H54 (cell line): ENCODE results near the gene DENND5B.
"Not testable (repeated sequence)": the region's sequence is repeated elsewhere in the genome, so short reads cannot be mapped to it uniquely, and the experiment has no call there.

Source experiments
- DNase-seq: peaks from one replicate; pipeline ENCODE4 v3.0.0; 2011; ENCODE audit warnings: low spot score, mixed read lengths; ENCODE audit not compliant: insufficient read length
- FAIRE-seq: peaks from 3 replicates; lab custom pipeline; 2011; peaks lifted over from hg19 to GRCh38; lab: Jason Lieb, UNC
- POLR2A ChIP-seq: IDR thresholded peaks from 2 replicates; pipeline ENCODE4 v1.6.1; 2011; ENCODE audit warnings: low read depth, mild to moderate bottlenecking, low read length

The DENND5B gene

DNA sequence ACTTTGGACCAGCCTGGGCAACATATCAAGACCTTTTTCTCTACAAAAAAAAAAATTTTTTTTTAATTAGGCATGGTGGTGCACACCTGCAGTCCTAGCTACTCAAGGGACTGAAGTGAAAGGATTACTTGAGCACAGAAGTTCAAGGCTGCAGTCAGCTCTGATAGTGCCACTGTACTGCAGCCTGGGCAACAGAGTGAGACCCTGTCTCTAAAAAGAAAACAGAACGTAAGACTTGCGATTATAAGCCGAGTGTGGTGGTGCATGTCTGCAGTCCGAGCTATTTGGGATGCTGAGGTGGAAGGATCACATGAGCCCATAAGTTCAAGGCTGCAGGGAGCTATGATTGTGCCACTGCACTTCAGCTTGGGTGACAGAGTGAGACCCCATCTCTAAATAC lies 76.0 kb downstream of the DENND5B start:
- DNase-seq, result no peak
- no peak for TF ChIP-seq POLR2A
- no peak for FAIRE-seq

DNA sequence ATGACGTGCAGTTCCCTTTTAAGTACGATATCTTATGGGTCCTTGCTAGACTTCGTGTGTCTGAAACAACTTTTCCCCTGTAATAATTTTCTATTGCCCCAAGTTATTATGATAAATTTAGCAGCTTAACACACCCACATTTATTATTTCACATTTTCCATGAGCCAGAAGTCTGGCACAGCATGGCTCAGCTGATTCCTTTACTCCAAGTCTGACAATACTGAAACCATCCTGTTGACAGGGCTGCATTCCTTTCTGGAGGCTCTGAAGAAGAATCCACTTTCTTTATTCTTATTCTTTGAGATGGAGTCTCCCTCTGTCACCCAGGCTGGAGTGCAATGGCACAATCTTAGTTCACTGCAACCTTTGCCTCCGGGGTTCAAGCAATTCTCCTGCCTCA lies 80.9 kb downstream of the DENND5B start:
- no peak for TF ChIP-seq POLR2A
- FAIRE-seq (no peak), DNase-seq (no peak)

- FAIRE-seq (peak; percentile 57), DNase-seq (no peak)
- TF ChIP-seq POLR2A, result no peak
Measured at GRCh38 chr12:31508436-31509150, 82.3 kb downstream of the DENND5B start.

- FAIRE-seq, result peak; percentile 92
- TF ChIP-seq POLR2A, result no peak
- no peak for DNase-seq
Measured at GRCh38 chr12:31507966-31508365, 83.0 kb downstream of the DENND5B start.

DNA sequence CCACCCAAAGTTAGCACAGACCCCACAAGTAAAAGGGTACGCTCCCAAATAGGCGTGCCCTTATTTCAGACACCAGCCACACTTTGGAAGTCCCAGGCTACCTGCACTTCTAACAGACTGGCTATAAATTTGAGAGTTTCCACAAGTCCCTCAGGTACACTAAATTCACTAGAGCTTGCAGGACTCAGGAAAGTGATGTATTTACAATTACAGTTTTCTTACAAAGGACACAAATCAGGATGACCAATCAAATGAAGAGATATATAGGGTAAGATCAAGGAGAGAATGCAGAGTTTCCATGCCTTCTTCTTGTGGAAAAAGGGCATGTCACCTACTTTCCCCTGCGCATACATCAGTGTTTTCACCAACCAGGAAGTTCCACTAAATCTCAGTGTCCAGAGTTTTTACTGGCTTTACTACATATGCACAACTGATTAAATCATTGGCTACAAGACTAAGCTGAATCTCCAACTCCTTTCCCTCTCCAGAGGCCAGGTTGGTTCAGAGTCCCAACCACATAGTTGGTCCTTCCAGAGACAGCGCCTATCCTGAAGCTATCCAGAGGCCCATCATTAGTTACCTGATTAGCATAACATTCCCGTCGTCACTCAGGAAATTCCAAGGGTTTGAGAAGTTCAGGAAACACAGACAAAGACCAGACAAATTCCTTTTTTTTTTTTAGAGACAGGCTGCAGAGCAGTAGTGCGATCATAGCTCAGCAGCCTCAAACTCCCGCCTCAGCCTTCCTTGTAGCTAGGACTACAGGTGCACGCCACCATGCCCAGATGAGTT lies 84.2 kb downstream of the DENND5B start:
- TF ChIP-seq POLR2A, result no peak
- FAIRE-seq, result peak; percentile 65
- DNase-seq, result no peak

DNA sequence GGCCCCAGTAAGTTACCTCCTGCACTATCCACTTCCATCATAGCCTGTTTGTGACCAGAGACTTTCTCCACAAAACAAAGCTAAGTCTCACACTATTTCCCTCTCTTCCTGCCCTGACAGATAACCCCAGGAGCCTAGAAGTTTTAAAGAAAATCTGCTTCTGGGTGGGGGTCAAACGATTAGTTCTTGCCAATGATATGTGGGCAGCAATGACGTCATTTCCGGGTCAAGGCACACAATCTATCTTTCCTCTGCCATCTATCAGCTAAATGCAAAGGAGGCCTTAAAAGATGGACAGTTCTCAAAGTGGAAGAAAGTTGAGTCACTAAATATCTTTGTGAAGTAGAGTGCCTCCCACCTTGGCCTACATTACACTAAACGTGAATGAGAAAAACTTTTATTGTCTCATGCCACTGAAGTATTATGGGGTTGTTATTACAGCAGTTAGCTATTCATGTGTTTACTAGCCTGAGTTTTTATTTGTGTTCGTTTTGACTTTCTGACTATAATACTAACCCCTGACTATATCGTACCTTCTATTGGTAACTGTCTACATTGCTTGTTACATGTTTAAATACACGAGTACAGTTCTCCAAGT lies 86.2 kb downstream of the DENND5B start:
- TF ChIP-seq POLR2A, result no peak
- no peak for DNase-seq
- peak; percentile 38 for FAIRE-seq

DNA sequence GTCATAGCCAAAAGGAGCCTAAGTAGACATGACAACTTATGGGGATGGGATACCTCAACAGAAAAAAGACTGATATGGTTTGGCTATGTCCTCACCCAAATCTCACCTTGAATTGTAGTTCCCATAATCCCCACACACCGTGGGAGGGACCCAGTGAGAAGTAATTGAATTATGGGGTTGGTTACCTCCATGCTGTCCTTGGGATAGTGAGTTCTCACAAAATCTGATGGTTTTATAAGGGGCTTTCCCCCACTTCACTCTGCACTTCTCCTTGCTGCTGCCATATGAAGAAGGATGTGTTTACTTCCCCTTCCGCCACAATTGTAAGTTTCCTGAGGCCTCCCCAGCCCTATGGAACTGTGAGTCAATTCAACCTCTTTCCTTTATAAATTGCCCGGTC lies 89.9 kb downstream of the DENND5B start:
- not testable (repeated sequence) for DNase-seq, FAIRE-seq

GRCh38 chr12:31499567-31499966 lies 91.4 kb downstream of the DENND5B start:
- no peak for TF ChIP-seq POLR2A
- FAIRE-seq (no peak), DNase-seq (no peak)

- TF ChIP-seq POLR2A, result no peak
- DNase-seq, result no peak
- no peak for FAIRE-seq
Measured at GRCh38 chr12:31498424-31498823, 92.5 kb downstream of the DENND5B start.

DNA sequence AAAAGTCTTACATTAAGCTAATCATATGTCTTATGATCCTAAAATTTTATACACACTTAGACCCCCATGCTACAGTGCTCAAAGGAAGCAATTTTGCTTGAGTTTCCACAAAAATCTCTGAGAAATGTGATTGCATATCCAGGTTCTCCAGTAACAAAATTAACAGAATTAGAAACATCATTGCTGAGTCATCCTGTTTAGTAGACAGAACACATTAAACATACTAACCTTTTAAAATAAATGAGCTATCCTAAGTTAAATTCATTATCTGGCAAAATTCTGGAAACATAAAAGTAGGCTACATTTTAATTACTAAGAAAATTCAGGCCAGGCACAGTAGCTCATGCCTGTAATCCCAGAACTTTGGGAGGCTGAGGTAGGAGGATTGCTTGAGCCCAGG lies 94.7 kb downstream of the DENND5B start:
- TF ChIP-seq POLR2A, result no peak
- FAIRE-seq (no peak), DNase-seq (no peak)

- DNase-seq (no peak), FAIRE-seq (no peak)
- TF ChIP-seq POLR2A, result no peak
Measured at GRCh38 chr12:31494455-31494854, 96.5 kb downstream of the DENND5B start.

DNA sequence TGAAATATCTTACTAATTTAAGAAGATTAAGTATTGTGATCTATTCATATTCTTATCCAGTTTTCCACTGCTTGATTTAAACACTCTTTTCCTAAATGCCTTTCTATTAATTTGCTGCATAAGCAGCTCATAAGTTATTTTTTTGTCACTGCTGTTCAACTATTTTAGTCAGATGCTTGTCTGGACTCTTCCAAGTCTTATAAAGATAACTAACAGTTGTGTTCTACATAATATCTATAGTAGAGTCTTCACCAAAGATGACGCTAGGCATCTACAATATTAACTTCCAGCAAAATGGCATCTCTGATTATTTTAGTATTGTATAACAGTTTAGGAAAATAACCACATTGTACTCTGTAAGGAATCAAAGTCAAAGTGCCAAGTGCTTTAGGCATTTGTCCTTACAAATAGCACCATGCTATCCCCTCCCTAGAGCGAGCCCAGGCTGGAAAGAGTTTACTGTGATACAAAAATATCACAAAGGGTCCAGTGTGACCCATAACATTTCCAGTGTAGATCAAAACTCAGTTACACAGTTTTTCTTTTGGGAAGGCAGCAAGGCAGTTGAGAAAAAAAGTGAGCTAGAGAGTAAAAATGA lies 98.2 kb downstream of the DENND5B start:
- TF ChIP-seq POLR2A, result no peak
- FAIRE-seq (peak; percentile 36), DNase-seq (no peak)

- peak; percentile 13 for DNase-seq
- TF ChIP-seq POLR2A, result no peak
- peak; percentile 93 for FAIRE-seq
Measured at GRCh38 chr12:31491841-31492598, 98.9 kb downstream of the DENND5B start.
